Measurements from ENCODE around the gene EEPD1.
"Not testable (repeated sequence)": the region's sequence is repeated elsewhere in the genome, so short reads cannot be mapped to it uniquely, and the experiment has no call there.

The EEPD1 gene

GRCh38 chr7:36223851-36224250, 70.8 kb downstream of the EEPD1 start:
- H3K4me3 Mint-ChIP-seq: no peak overlapping the region
- H3K9me3 Mint-ChIP-seq: no peaks in the 10 kb centered on the region
- no peak overlapping the region for H3K27ac Mint-ChIP-seq
- no peaks in the 10 kb centered on the region for H3K4me1 Mint-ChIP-seq (ENCODE audit: low read depth)
- H3K36me3 Mint-ChIP-seq (ENCODE audit: low read depth): no peaks in the 10 kb centered on the region
- H3K27me3 Mint-ChIP-seq (ENCODE audit: low read depth): peaks cover 9% of the 10 kb centered on the region

GRCh38 chr7:36224934-36225858, 72.1 kb downstream of the EEPD1 start:
- H3K4me3 Mint-ChIP-seq: no peak overlapping the region
- no peaks in the 10 kb centered on the region for H3K9me3 Mint-ChIP-seq
- peaks cover 9% of the 10 kb centered on the region for H3K27me3 Mint-ChIP-seq (ENCODE audit: low read depth)
- no peak overlapping the region for H3K27ac Mint-ChIP-seq
- no peaks in the 10 kb centered on the region for H3K36me3 Mint-ChIP-seq (ENCODE audit: low read depth)
- H3K4me1 Mint-ChIP-seq (ENCODE audit: low read depth): no peaks in the 10 kb centered on the region

DNA sequence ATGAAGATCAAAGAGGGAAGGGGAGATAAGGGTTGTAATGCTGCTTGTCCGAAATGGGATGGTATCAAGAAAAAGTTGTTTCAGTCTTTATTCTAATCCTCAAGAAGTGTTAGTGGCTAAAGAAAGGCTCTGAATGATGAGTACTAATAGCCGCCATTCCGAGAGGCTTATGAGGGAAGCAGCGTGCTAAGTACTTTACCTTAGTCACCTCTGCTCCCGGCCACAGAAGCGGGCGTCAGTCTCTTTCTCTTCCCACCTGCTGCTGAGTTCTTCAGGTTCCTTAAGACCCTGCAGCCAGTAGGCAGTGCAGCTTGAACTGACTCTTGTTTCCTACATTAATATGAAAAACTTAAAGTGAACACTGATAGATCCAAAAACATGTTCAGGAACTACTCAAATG, 73.1 kb downstream of the EEPD1 start:
- Mint-ChIP-seq H3K36me3 (ENCODE audit: low read depth) (no peaks in the 10 kb centered on the region), H3K4me1 (ENCODE audit: low read depth) (no peaks in the 10 kb centered on the region), H3K27me3 (ENCODE audit: low read depth) (peaks cover 14% of the 10 kb centered on the region), H3K9me3 (no peaks in the 10 kb centered on the region), H3K27ac (no peak overlapping the region), H3K4me3 (no peak overlapping the region)

DNA sequence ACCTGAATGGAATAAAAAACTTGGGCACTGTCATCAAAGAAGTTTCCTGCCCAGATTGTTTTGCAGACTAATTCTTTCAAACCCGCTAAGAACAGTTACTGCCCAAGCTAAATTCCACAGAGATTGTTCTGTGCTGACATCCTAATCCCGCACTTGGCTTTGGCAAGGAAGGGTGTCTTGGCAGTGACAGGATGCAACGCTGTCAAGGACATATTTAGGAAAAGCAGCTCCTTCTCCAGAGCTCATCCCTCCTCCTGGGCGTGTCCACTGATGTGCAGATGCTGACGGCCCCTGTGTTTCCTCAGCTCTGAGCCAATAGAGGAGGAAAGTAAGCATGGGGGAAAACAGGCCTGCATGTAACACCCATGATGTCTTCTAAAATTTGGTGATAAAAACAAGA, 74.2 kb downstream of the EEPD1 start:
- Mint-ChIP-seq H3K4me1 (ENCODE audit: low read depth) (no peaks in the 10 kb centered on the region), H3K36me3 (ENCODE audit: low read depth) (no peaks in the 10 kb centered on the region), H3K27me3 (ENCODE audit: low read depth) (peaks cover 9% of the 10 kb centered on the region), H3K27ac (no peak overlapping the region), H3K4me3 (no peak overlapping the region), H3K9me3 (no peaks in the 10 kb centered on the region)

DNA sequence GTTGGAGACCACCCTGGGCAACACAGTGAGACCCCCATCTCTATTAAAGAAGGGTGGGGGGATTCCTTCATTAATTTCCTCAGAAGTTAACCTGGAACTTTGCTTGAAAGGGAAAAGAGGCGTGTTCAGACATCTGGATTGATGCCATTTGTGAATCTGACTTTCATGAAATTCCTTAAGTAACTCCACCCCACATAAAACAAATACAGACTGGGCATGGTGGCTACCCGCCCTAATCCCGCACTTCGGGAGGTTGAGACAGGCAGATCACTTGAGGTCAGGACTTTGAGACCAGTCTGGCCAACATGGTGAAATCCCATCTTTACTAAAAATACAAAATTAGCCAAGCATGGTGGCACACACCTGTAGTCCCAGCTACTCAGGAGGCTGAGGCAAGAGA, 75.0 kb downstream of the EEPD1 start:
- H3K36me3 Mint-ChIP-seq (ENCODE audit: low read depth): no peaks in the 10 kb centered on the region

GRCh38 chr7:36231406-36231805, 78.4 kb downstream of the EEPD1 start:
- Mint-ChIP-seq H3K27ac (no peak overlapping the region), H3K36me3 (ENCODE audit: low read depth) (no peaks in the 10 kb centered on the region), H3K9me3 (no peaks in the 10 kb centered on the region), H3K4me1 (ENCODE audit: low read depth) (no peaks in the 10 kb centered on the region), H3K4me3 (no peak overlapping the region), H3K27me3 (ENCODE audit: low read depth) (peaks cover 5% of the 10 kb centered on the region)

More for the DNA sequence above, 75.0 kb downstream of the EEPD1 start:
- Mint-ChIP-seq H3K9me3 (no peaks in the 10 kb centered on the region), H3K4me1 (ENCODE audit: low read depth) (no peaks in the 10 kb centered on the region), H3K4me3 (no peak overlapping the region), H3K27me3 (ENCODE audit: low read depth) (peaks cover 9% of the 10 kb centered on the region), H3K27ac (no peak overlapping the region)

- Mint-ChIP-seq H3K4me3 (no peak overlapping the region), H3K27ac (no peak overlapping the region), H3K36me3 (ENCODE audit: low read depth) (no peaks in the 10 kb centered on the region), H3K4me1 (ENCODE audit: low read depth) (no peaks in the 10 kb centered on the region), H3K27me3 (ENCODE audit: low read depth) (peaks cover 5% of the 10 kb centered on the region), H3K9me3 (no peaks in the 10 kb centered on the region)
These were observed 79.5 kb downstream of the EEPD1 start for GRCh38 chr7:36232555-36232954.

GRCh38 chr7:36232971-36233550, 80.0 kb downstream of the EEPD1 start:
- Mint-ChIP-seq H3K36me3 (ENCODE audit: low read depth) (no peaks in the 10 kb centered on the region), H3K27me3 (ENCODE audit: low read depth) (peaks cover 5% of the 10 kb centered on the region), H3K9me3 (no peaks in the 10 kb centered on the region), H3K4me3 (no peak overlapping the region), H3K4me1 (ENCODE audit: low read depth) (no peaks in the 10 kb centered on the region), H3K27ac (no peak overlapping the region)

- no peak overlapping the region for H3K4me3 Mint-ChIP-seq
- no peaks in the 10 kb centered on the region for H3K27me3 Mint-ChIP-seq (ENCODE audit: low read depth)
- H3K36me3 Mint-ChIP-seq (ENCODE audit: low read depth): no peaks in the 10 kb centered on the region
These were observed 83.0 kb downstream of the EEPD1 start for GRCh38 chr7:36236073-36236472.

DNA sequence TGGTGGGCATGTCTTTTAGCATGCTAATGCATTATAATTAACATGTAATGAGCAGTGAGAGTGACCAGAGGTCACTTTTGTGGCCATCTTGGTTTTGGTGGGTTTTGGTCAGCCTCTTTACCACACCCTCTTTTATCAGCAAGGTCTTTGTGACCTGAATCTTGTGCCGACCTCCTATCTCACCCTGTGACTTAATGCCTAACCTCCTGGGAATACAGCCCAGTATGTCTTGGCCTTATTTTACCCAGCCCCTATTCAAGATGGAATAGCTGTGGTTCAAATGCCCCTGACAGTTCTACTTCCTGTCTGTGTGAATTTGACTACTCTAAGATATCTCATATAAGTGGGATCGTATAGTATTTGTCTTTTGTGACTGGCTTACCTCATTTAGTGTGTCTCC, 85.1 kb downstream of the EEPD1 start:
- no peak overlapping the region for H3K4me3 Mint-ChIP-seq
- no peaks in the 10 kb centered on the region for H3K27me3 Mint-ChIP-seq (ENCODE audit: low read depth)
- no peaks in the 10 kb centered on the region for H3K4me1 Mint-ChIP-seq (ENCODE audit: low read depth)
- H3K9me3 Mint-ChIP-seq: no peaks in the 10 kb centered on the region
- H3K27ac Mint-ChIP-seq: no peak overlapping the region
- H3K36me3 Mint-ChIP-seq (ENCODE audit: low read depth): no peaks in the 10 kb centered on the region

More at GRCh38 chr7:36236073-36236472, 83.0 kb downstream of the EEPD1 start:
- no peaks in the 10 kb centered on the region for H3K9me3 Mint-ChIP-seq
- no peaks in the 10 kb centered on the region for H3K4me1 Mint-ChIP-seq (ENCODE audit: low read depth)
- H3K27ac Mint-ChIP-seq: no peak overlapping the region

GRCh38 chr7:36243356-36243755, 90.3 kb downstream of the EEPD1 start:
- not testable (repeated sequence) for H3K9me3 Mint-ChIP-seq; H3K36me3 Mint-ChIP-seq (ENCODE audit: low read depth); H3K4me3 Mint-ChIP-seq; H3K27me3 Mint-ChIP-seq (ENCODE audit: low read depth); H3K4me1 Mint-ChIP-seq (ENCODE audit: low read depth); H3K27ac Mint-ChIP-seq

DNA sequence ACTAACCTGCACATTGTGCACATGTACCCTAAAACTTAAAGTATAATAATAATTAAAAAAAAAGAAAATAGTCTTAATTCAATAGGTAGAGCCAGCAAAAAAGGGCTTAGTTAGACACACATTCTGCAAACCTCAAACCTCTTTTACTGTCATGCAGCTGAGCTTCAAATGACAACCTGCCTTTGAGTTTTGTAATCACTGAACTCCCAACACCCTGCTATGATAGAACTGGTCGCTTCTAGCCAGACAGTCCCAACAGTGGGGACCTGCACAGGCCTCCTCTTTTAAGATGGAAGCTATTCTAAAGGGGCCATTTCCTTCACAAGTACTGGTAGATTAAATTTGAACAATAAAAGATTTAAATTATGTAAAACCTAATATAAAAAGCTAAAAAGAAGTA, 90.9 kb downstream of the EEPD1 start:
- not testable (repeated sequence) for H3K36me3 Mint-ChIP-seq (ENCODE audit: low read depth); H3K4me3 Mint-ChIP-seq; H3K4me1 Mint-ChIP-seq (ENCODE audit: low read depth); H3K27me3 Mint-ChIP-seq (ENCODE audit: low read depth); H3K27ac Mint-ChIP-seq; H3K9me3 Mint-ChIP-seq

GRCh38 chr7:36244429-36244828, 91.4 kb downstream of the EEPD1 start:
- H3K4me3 Mint-ChIP-seq: no peak overlapping the region
- no peaks in the 10 kb centered on the region for H3K9me3 Mint-ChIP-seq
- no peak overlapping the region for H3K27ac Mint-ChIP-seq
- H3K36me3 Mint-ChIP-seq (ENCODE audit: low read depth): no peaks in the 10 kb centered on the region
- no peaks in the 10 kb centered on the region for H3K4me1 Mint-ChIP-seq (ENCODE audit: low read depth)
- peaks cover 3% of the 10 kb centered on the region for H3K27me3 Mint-ChIP-seq (ENCODE audit: low read depth)

DNA sequence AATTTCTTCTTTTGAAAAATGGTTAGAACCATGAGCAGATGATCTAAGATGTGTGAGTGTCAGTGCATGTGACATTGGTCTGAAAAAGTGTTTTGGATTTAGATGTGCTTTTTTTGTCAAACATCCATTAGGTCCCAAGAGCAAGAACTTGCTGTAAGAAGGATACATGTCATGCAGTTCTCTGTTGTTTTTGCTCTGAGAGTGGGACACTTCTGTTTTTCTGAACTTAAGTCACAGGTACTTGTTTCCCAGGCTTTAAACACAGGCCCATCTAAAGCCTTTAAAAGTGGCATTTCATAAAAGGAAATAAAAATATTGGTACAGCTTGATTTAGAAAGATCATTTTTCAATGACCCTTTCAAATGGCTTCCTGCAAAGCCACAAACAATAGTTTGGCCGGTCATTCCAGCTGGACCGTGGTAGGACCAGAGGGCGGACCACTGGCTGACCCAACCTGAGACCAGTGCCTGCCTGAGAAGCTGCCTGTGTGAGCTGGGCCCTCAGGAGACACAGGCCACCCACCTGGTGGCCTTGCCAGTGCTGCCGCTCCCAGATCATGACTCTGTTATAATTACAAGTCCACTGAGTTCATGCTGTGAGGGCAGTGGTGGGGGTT, 92.7 kb downstream of the EEPD1 start:
- Mint-ChIP-seq H3K27me3 (ENCODE audit: low read depth) (peaks cover 3% of the 10 kb centered on the region), H3K36me3 (ENCODE audit: low read depth) (no peaks in the 10 kb centered on the region), H3K4me1 (ENCODE audit: low read depth) (no peaks in the 10 kb centered on the region), H3K27ac (no peak overlapping the region), H3K4me3 (no peak overlapping the region), H3K9me3 (no peaks in the 10 kb centered on the region)

DNA sequence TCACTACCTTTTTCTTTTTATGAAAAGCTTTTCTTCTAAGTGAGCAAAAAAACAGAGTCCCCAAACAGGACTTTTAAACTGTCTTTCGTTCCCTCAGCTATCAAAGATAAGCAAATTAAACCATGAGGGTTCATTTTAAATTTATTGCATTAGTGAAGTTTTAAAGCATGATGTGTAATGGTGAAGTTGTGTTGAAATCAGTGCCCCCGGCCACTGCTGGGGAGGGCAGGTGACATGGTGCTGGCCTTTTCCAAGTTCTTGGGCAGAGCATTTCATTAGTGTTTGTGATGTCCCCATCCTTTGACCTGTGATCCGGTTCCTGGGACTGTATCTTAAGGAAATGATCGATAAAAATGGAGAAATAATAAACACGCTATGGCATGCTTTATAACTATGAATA, 96.0 kb downstream of the EEPD1 start:
- H3K27me3 Mint-ChIP-seq (ENCODE audit: low read depth): peaks cover 6% of the 10 kb centered on the region
- H3K36me3 Mint-ChIP-seq (ENCODE audit: low read depth): no peaks in the 10 kb centered on the region
- no peak overlapping the region for H3K4me3 Mint-ChIP-seq
- no peaks in the 10 kb centered on the region for H3K4me1 Mint-ChIP-seq (ENCODE audit: low read depth)
- no peak overlapping the region for H3K27ac Mint-ChIP-seq
- H3K9me3 Mint-ChIP-seq: peaks cover 9% of the 10 kb centered on the region
